RWPE2 (cell line): ENCODE measurements around the gene PRPF31.
"Not testable (repeated sequence)": the region's sequence is repeated elsewhere in the genome, so short reads cannot be mapped to it uniquely, and the experiment has no call there.

ENCODE experiments used
- ATAC-seq: fragments of 200-7000 bp; cut with Tn5 transposase; 3 replicates; pipeline ENCODE4 v1.9.1; 2021; ENCODE audit warnings: low read depth
- DNase-seq: peaks from one replicate; pipeline ENCODE4 v3.0.0-alpha.2; 2020; ENCODE audit warnings: low spot score
- H3K27ac ChIP-seq: fragments of 450-650 bp; 2 replicates; pipeline ENCODE4 v1.5.1; 2017; ENCODE audit warnings: mild to moderate bottlenecking; ENCODE audit not compliant: poor library complexity, severe bottlenecking
- H3K27me3 ChIP-seq: fragments of 250-450 bp; sonication (Bioruptor Pico); 2 replicates; pipeline ENCODE4 v1.5.1; 2021; ENCODE audit warnings: mild to moderate bottlenecking, moderate library complexity; ENCODE audit not compliant: insufficient read depth, poor library complexity, severe bottlenecking
- H3K36me3 ChIP-seq: fragments of 250-450 bp; sonication (Bioruptor Pico); 2 replicates; pipeline ENCODE4 v1.5.1; 2020; ENCODE audit warnings: low read depth, mild to moderate bottlenecking, moderate library complexity
- H3K4me1 ChIP-seq: fragments of 250-450 bp; sonication (Bioruptor Pico); 2 replicates; pipeline ENCODE4 v1.5.1; 2021; ENCODE audit warnings: mild to moderate bottlenecking, moderate library complexity; ENCODE audit not compliant: insufficient read depth, poor library complexity, severe bottlenecking
- H3K4me3 ChIP-seq: fragments of 250-450 bp; sonication (Bioruptor Pico); 2 replicates; pipeline ENCODE4 v1.5.1; 2021; ENCODE audit warnings: mild to moderate bottlenecking, moderate library complexity; ENCODE audit not compliant: severe bottlenecking
- H3K9me3 ChIP-seq: fragments of 250-450 bp; sonication (Bioruptor Pico); 2 replicates; pipeline ENCODE4 v1.5.1; 2021; ENCODE audit warnings: mild to moderate bottlenecking, moderate library complexity; ENCODE audit not compliant: severe bottlenecking
- TF ChIP-seq, protein P1 (sequence below): fragments of 450-650 bp; IDR thresholded peaks from one replicate; pipeline ENCODE4 v1.5.1; 2017; ENCODE audit warnings: mild to moderate bottlenecking, moderate library complexity; ENCODE audit not compliant: poor library complexity, severe bottlenecking

PRPF31 gene

DNA sequence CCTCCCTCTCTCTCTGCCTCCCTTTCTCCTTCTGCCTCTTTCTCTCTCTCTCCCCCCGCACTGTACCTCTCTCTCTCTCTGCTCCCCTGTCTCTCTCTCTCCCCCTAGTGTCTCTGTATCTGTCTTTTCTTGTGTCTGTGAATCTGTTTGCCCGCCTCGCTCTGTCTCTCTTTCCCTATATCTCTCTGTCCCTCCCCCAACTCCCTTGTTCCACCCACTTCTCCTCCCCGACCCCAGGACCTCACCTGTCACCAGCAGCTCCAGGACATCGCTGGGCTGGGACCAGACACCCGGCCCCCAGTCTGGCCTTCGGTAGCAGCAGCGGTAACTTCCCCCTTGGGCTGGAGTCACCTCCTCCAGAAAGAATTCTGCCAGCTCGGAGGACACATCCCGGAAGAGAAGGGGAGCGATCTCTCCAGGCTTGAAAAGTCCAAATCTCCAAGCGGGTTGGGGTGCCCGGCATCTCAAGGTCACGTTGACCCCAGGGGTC, 18.9 kb upstream of the PRPF31 start:
- no peak for DNase-seq
- H3K4me1 ChIP-seq = no peaks in the 10 kb centered on the region

GRCh38 chr19:54099190-54099902, 16.2 kb upstream of the PRPF31 start:
- DNase-seq (no peak), ATAC-seq (no peak)
- no peaks in the 10 kb centered on the region for H3K27me3 ChIP-seq
- no peaks in the 10 kb centered on the region for H3K9me3 ChIP-seq
- H3K36me3 ChIP-seq = peaks cover 2% of the 10 kb centered on the region; the same call in 1 of the 2 replicates
- TF ChIP-seq, protein P1, sequence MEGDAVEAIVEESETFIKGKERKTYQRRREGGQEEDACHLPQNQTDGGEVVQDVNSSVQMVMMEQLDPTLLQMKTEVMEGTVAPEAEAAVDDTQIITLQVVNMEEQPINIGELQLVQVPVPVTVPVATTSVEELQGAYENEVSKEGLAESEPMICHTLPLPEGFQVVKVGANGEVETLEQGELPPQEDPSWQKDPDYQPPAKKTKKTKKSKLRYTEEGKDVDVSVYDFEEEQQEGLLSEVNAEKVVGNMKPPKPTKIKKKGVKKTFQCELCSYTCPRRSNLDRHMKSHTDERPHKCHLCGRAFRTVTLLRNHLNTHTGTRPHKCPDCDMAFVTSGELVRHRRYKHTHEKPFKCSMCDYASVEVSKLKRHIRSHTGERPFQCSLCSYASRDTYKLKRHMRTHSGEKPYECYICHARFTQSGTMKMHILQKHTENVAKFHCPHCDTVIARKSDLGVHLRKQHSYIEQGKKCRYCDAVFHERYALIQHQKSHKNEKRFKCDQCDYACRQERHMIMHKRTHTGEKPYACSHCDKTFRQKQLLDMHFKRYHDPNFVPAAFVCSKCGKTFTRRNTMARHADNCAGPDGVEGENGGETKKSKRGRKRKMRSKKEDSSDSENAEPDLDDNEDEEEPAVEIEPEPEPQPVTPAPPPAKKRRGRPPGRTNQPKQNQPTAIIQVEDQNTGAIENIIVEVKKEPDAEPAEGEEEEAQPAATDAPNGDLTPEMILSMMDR = no peak
- H3K27ac ChIP-seq = no peak overlapping the region
- no peak overlapping the region for H3K4me3 ChIP-seq
- H3K4me1 ChIP-seq = no peaks in the 10 kb centered on the region

More for the DNA sequence above, 18.9 kb upstream of the PRPF31 start:
- TF ChIP-seq, protein P1 = no peak
- Histone ChIP-seq H3K9me3 (peaks cover 2% of the 10 kb centered on the region), H3K36me3 (no peaks in the 10 kb centered on the region), H3K27ac (no peak overlapping the region), H3K4me3 (no peak overlapping the region), H3K27me3 (no peaks in the 10 kb centered on the region)
- peak; percentile 53; the same call in 1 of the 3 replicates for ATAC-seq

- H3K27ac ChIP-seq, H3K4me1 ChIP-seq, ATAC-seq, H3K27me3 ChIP-seq, DNase-seq, H3K4me3 ChIP-seq, H3K36me3 ChIP-seq, H3K9me3 ChIP-seq: not testable (repeated sequence)
Observed at GRCh38 chr19:54099903-54100255, 15.7 kb upstream of the PRPF31 start.

DNA sequence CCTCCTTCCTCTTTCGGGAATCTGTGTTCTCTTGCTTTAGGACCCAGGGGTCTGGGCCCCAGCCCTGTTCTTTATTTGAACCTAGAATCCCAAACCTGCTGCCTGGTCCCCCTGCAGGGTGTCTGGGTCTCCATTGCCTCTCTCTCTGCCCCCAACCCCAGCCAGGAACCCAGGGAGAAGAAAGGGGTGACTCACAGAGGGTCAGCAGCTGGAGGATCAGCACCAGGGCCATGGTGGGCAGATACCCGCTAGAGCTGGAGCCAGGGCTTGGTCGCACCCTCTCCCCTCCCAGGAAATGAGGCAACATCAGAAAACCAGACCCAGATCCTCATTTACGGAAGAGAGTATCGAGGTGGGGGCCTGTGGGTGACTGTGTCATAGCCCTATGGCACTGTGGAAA, 15.0 kb upstream of the PRPF31 start, which contains the start of gene OSCAR:
OSCAR (minus strand) TSS at position 243 of the 400 bp plus-strand sequence; CDS start at position 232, 11 bp downstream.
- H3K27me3 ChIP-seq = no peaks in the 10 kb centered on the region
- H3K4me1 ChIP-seq = no peaks in the 10 kb centered on the region
- no peak within 1 kb of the TSS for H3K27ac ChIP-seq
- DNase-seq (no peak), ATAC-seq (no peak)
- H3K36me3 ChIP-seq = peaks cover 9% of the 10 kb centered on the region
- H3K4me3 ChIP-seq = no peak within 1 kb of the TSS
- no peaks in the 10 kb centered on the region for H3K9me3 ChIP-seq
- TF ChIP-seq, protein P1 = no peak

- Histone ChIP-seq H3K4me3 (peak within 1 kb of the TSS; percentile 72), H3K4me1 (no peaks in the 10 kb centered on the region), H3K27me3 (no peaks in the 10 kb centered on the region), H3K36me3 (peaks cover 27% of the 10 kb centered on the region), H3K9me3 (no peaks in the 10 kb centered on the region), H3K27ac (no peak within 1 kb of the TSS)
- DNase-seq (peak; percentile 98), ATAC-seq (peak; percentile 98)
- TF ChIP-seq, protein P1 = no peak
Observed at GRCh38 chr19:54102421-54103169, 13.0 kb upstream of the PRPF31 start, which contains the start of gene NDUFA3. TSS of gene NDUFA3 (plus strand) at chr19:54102855. CDS start at chr19:54102879, 24 bp downstream.
